Suprapubic skin (tissue), 3 donors: ENCODE results near the gene SCAF8.

Experiments
- EP300 ChIP-seq: sonication (generic); formaldehyde crosslinking; IDR thresholded peaks from one replicate; pipeline ENCODE4 v1.6.1; 2017; ENCODE audit warnings: antibody characterized with exemption
- POLR2A ChIP-seq, 2 donors: fragments of 450-650 bp; IDR thresholded peaks; one replicate each; pipeline ENCODE4 v1.6.1; 2017; ENCODE audit warnings: antibody characterized with exemption in 2 of 2, mild to moderate bottlenecking in 2 of 2, moderate library complexity in 2 of 2
- TF ChIP-seq, protein P1 (sequence below), 2 donors: fragments of 200-600 bp in 1 of 2; fragments of 450-650 bp in 1 of 2; sonication (generic) in 1 of 2; IDR thresholded peaks; one replicate each; pipeline ENCODE4 v1.5.1; 2016 to 2019; ENCODE audit warnings: antibody characterized with exemption in 2 of 2, mild to moderate bottlenecking in 1 of 2, moderate library complexity in 1 of 2

DNA sequence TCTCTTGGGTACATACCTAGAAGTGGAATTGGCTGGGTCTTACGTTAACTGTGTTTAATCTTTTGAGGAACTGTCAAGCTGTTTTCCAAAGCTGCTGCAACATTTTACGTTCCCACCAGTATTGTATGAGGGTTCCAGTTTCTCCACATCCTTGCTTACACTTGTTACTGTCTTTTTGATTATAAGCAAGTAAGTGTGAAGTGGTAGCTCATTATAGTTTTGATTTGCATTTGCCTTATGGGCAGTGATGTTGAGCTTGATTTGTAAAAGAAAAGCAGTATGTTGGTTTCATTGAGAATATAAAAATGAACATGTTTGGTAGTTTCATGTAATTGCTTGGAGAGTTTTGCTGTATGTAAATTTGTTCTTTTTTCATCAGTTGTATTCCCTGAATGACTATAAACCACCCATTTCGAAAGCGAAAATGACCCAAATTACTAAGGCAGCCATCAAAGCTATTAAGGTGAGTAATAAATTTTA is 40.4 kb downstream of the SCAF8 start:
- TF ChIP-seq, protein P1, sequence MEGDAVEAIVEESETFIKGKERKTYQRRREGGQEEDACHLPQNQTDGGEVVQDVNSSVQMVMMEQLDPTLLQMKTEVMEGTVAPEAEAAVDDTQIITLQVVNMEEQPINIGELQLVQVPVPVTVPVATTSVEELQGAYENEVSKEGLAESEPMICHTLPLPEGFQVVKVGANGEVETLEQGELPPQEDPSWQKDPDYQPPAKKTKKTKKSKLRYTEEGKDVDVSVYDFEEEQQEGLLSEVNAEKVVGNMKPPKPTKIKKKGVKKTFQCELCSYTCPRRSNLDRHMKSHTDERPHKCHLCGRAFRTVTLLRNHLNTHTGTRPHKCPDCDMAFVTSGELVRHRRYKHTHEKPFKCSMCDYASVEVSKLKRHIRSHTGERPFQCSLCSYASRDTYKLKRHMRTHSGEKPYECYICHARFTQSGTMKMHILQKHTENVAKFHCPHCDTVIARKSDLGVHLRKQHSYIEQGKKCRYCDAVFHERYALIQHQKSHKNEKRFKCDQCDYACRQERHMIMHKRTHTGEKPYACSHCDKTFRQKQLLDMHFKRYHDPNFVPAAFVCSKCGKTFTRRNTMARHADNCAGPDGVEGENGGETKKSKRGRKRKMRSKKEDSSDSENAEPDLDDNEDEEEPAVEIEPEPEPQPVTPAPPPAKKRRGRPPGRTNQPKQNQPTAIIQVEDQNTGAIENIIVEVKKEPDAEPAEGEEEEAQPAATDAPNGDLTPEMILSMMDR (IDR thresholded peaks at IDR 0.05) = no peak
- TF ChIP-seq EP300 (no peak), POLR2A (IDR thresholded peaks at IDR 0.05) (no peak)
